Subcutaneous adipose tissue (tissue), 4 donors: ENCODE results near the gene PGAM1. TPM values are rescaled to one million over a fixed set of nuclear protein-coding genes. Genes with fewer than 3 reads are reported as not detected.

Experiments
- total RNA-seq, 4 donors: library from RNA; depleted of rRNA; stranded (reverse); fragments of >200 nt; gene quantifications; one replicate each; pipeline ENCODE4 v1.1.0, GENCODE V29; 2016
- TF ChIP-seq, protein P1 (sequence below): fragments of 450-650 bp; IDR thresholded peaks from one replicate; pipeline ENCODE4 v1.5.1; 2016; ENCODE audit warnings: low read depth, mild to moderate bottlenecking, control low read depth, antibody characterized with exemption, moderate library complexity

PGAM1 gene
- total RNA-seq, 4 donors from 2014 or later = 143 to 155 (median 148) TPM

DNA sequence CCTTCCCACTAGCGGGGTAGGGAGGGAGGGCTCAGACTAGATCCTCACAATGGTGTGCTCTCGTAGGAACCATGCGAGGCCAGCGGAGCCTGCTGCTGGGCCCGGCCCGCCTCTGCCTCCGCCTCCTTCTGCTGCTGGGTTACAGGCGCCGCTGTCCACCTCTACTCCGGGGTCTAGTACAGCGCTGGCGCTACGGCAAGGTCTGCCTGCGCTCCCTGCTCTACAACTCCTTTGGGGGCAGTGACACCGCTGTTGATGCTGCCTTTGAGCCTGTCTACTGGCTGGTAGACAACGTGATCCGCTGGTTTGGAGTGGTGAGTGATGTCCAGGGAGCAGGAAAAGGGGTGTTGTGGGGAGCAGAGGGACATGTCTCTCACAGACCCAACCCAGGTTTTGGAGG is 25.6 kb downstream of the PGAM1 start:
- TF ChIP-seq, protein P1, sequence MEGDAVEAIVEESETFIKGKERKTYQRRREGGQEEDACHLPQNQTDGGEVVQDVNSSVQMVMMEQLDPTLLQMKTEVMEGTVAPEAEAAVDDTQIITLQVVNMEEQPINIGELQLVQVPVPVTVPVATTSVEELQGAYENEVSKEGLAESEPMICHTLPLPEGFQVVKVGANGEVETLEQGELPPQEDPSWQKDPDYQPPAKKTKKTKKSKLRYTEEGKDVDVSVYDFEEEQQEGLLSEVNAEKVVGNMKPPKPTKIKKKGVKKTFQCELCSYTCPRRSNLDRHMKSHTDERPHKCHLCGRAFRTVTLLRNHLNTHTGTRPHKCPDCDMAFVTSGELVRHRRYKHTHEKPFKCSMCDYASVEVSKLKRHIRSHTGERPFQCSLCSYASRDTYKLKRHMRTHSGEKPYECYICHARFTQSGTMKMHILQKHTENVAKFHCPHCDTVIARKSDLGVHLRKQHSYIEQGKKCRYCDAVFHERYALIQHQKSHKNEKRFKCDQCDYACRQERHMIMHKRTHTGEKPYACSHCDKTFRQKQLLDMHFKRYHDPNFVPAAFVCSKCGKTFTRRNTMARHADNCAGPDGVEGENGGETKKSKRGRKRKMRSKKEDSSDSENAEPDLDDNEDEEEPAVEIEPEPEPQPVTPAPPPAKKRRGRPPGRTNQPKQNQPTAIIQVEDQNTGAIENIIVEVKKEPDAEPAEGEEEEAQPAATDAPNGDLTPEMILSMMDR = no peak

DNA sequence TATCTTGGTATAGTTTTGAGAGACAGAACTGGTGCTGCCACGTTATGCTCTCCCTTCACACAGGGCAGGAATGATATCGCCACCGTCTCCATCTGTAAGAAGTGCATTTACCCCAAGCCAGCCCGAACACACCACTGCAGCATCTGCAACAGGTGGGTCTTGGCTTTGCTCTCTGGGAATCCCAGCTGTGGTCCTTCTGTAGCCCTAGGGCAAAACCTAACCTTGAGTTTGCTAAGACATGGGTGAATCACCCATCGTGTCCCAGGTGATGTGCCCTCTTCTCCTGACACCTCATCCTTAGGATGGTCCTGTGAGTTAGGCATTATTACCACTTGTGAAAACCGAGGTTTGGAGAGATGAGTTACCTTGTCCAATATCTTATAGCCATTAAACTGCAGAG is 26.4 kb downstream of the PGAM1 start:
- TF ChIP-seq, protein P1 = no peak

DNA sequence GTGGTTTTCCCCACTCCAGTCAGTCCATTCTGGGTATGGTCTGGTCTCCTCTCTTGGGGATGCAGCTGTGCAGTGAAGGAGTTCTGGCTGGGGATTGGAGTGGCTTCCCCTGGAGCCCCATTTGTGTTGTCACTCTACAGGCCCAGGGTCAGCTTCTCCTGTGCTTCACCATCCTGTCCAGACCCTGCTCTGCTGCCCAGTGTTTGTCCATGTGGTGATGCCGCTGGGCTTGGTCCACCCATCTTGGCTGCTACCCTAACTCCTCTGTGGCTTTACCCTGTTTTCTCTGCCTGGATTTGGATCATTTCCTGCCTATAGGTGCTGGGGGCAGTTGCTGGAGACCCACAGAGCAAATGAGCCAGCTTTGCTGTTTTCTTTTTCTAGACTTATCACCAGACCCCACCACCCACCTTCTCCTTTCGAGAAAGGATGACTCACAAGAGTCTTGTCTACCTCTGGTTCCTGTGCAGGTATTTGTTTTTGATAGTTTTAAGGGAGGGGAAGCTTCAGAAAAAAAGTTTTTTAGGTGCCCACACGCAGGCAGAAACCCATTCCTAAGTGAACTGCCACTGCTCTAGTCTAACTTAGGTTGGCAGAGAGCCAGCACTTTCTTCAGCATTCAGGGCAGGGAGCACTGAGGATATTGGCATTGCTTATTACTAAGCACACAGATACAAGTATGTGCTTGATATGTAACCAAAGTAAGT is 28.5 kb downstream of the PGAM1 start:
- TF ChIP-seq, protein P1 = no peak

DNA sequence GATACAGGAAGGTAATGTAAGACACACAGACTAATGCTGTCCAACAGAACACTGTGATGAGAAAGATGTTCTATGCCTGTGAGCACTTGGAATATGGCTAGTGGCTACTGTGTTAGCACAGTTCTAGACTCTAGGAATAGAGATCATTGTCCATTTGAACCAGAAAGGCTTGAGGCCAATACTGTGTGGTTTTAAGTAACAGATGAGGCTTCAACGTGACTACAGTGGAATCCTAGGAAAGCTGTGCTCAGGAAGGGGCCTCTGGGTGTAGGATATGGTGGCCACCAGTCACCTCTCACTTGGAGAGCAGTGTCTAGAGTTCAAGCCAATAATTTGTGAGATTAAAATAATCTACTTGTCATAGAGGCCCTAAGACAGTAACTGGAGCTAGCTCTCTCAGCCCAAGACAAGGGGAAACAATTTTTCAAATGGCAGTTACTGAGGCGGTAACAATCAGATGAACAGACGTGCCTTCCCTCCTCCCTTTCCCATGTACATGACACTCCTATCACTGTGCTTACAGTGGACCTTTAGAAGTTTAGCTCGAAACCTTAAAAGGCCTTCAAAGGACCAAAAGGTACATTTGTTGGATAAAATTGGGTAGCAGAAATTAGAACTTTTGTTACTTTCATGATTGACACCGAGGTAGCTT is 30.2 kb downstream of the PGAM1 start:
- TF ChIP-seq, protein P1 = no peak

DNA sequence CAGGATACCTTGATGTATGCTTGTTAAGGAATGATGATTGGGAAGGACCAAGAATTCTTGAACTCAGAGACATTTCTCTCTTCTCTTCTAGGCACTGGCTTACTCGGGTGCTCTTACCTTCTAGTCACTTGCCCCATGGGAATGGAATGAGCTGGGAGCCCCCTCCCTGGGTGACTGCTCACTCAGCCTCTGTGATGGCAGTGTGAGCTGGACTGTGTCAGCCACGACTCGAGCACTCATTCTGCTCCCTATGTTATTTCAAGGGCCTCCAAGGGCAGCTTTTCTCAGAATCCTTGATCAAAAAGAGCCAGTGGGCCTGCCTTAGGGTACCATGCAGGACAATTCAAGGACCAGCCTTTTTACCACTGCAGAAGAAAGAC is 30.7 kb downstream of the PGAM1 start:
- TF ChIP-seq, protein P1 = no peak

DNA sequence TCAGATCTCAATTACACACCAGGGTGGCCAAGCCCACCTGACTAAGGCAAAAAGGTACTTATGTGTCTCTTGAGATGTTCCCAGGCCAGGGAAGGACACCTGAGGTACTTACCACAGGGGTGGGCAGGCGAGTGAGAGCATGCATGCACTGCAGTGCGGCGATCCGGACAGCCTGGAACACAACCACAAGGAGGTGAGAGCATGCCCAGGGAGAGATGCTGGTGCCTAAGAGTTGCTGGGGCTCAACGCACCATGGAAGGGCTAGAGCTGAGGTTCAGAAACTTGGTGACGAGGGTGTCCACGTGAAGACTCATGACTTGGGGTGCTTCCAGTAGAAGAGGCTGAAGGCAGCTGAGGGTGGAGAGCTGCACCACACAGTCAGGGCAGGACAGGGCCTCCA is 33.1 kb downstream of the PGAM1 start:
- TF ChIP-seq, protein P1 = no peak

DNA sequence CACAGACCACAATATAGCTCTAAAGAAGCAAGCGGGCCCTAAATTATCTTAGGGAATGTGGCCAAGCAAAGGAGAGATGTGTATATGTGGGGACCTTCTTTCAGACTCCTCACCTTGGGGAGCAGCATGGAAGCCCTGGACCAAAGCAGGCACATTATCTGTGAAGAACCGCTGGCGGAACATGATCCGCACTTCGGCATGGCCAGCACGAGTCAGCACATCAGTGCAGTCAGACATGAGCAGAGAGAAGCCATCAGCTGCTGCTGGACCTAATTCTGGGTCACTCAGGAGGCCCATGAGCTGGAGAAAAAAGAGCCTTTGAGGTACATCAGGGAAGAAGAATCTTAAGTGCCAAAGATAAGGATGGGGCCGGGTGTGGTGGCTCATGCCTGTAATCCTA is 33.9 kb downstream of the PGAM1 start:
- TF ChIP-seq, protein P1 = no peak
